Suprapubic skin (tissue), 4 donors: ENCODE data around the gene IVL. TPM values are rescaled to one million over a fixed set of nuclear protein-coding genes. Genes with fewer than 3 reads are reported as not detected.

Source experiments
- DNase-seq, 2 donors: peaks; one replicate each; pipeline ENCODE4 v3.0.0-alpha.2; 2019; ENCODE audit warnings: low spot score in 2 of 2
- H3K27ac ChIP-seq: fragments of 200-600 bp; sonication (generic); one replicate; pipeline ENCODE4 v1.5.1; 2019
- H3K27me3 ChIP-seq: fragments of 200-600 bp; sonication (generic); one replicate; pipeline ENCODE4 v1.5.1; 2019
- H3K36me3 ChIP-seq: fragments of 200-600 bp; sonication (generic); one replicate; pipeline ENCODE4 v1.5.1; 2019
- H3K4me1 ChIP-seq: fragments of 200-600 bp; sonication (generic); one replicate; pipeline ENCODE4 v1.5.1; 2019
- H3K4me3 ChIP-seq: fragments of 200-600 bp; sonication (generic); one replicate; pipeline ENCODE4 v1.5.1; 2019; ENCODE audit warnings: mild to moderate bottlenecking
- H3K9me3 ChIP-seq: fragments of 200-600 bp; sonication (generic); one replicate; pipeline ENCODE4 v1.5.1; 2019
- EP300 ChIP-seq: sonication (generic); formaldehyde crosslinking; IDR thresholded peaks from one replicate; pipeline ENCODE4 v1.6.1; 2017; ENCODE audit warnings: antibody characterized with exemption
- POLR2A ChIP-seq, 2 donors: fragments of 450-650 bp; IDR thresholded peaks; one replicate each; pipeline ENCODE4 v1.6.1; 2017; ENCODE audit warnings: antibody characterized with exemption in 2 of 2, mild to moderate bottlenecking in 2 of 2, moderate library complexity in 2 of 2
- POLR2AphosphoS5 ChIP-seq, 3 donors: sonication (generic); formaldehyde crosslinking; IDR thresholded peaks; one replicate each; pipeline ENCODE4 v1.6.1; 2017; ENCODE audit warnings: antibody characterized with exemption in 3 of 3
- WGBS: methylation state at CpG from one replicate; pipeline ENCODE4 v1.1.5; 2018; 5-methylcytosine and 5-hydroxymethylcytosine counted together
- total RNA-seq, 4 donors: library from RNA; depleted of rRNA; stranded (reverse); fragments of >200 nt; gene quantifications; one replicate each; pipeline ENCODE4 v1.1.0, GENCODE V29; 2016
- TF ChIP-seq, protein P1 (sequence below), 2 donors: fragments of 200-600 bp in 1 of 2; fragments of 450-650 bp in 1 of 2; sonication (generic) in 1 of 2; IDR thresholded peaks; one replicate each; pipeline ENCODE4 v1.5.1; 2016 to 2019; ENCODE audit warnings: antibody characterized with exemption in 2 of 2, mild to moderate bottlenecking in 1 of 2, moderate library complexity in 1 of 2

IVL gene
- total RNA-seq, result 100 to 1,000 TPM in 3 of 4 donors, 10 to 100 TPM in 1; 50.2 to 213 (median 138) TPM

GRCh38 chr1:152907686-152908601 lies at the start of gene IVL:
TSS of gene IVL (plus strand) at chr1:152908546. CDS start at chr1:152909798, 1,252 bp downstream.
- 53% methylated on average over 3 of the region's 4 CpGs for WGBS
- Histone ChIP-seq H3K27ac (peak within 1 kb of the TSS; percentile 70), H3K4me1 (peaks cover 35% of the 10 kb centered on the region), H3K9me3 (no peaks in the 10 kb centered on the region), H3K36me3 (no peaks in the 10 kb centered on the region), H3K4me3 (peak within 1 kb of the TSS; percentile 3), H3K27me3 (peaks cover 7% of the 10 kb centered on the region)
- TF ChIP-seq EP300 (no peak), POLR2A (IDR thresholded peaks at IDR 0.05) (no peak), POLR2AphosphoS5 (IDR thresholded peaks at IDR 0.05) (no peak)
- TF ChIP-seq, protein P1, sequence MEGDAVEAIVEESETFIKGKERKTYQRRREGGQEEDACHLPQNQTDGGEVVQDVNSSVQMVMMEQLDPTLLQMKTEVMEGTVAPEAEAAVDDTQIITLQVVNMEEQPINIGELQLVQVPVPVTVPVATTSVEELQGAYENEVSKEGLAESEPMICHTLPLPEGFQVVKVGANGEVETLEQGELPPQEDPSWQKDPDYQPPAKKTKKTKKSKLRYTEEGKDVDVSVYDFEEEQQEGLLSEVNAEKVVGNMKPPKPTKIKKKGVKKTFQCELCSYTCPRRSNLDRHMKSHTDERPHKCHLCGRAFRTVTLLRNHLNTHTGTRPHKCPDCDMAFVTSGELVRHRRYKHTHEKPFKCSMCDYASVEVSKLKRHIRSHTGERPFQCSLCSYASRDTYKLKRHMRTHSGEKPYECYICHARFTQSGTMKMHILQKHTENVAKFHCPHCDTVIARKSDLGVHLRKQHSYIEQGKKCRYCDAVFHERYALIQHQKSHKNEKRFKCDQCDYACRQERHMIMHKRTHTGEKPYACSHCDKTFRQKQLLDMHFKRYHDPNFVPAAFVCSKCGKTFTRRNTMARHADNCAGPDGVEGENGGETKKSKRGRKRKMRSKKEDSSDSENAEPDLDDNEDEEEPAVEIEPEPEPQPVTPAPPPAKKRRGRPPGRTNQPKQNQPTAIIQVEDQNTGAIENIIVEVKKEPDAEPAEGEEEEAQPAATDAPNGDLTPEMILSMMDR (IDR thresholded peaks at IDR 0.05), result no peak
- no peak for DNase-seq

GRCh38 chr1:152859696-152860095 lies 48.6 kb upstream of the IVL start, which contains the start of gene LCE7A:
TSS of gene LCE7A (plus strand) at chr1:152859996. CDS start at chr1:152860698, 702 bp downstream.
- H3K9me3 ChIP-seq, result no peaks in the 10 kb centered on the region
- DNase-seq, result no peak
- H3K4me3 ChIP-seq, result no peak within 1 kb of the TSS
- no peak within 1 kb of the TSS for H3K27ac ChIP-seq
- H3K36me3 ChIP-seq, result no peaks in the 10 kb centered on the region
- peaks cover 6% of the 10 kb centered on the region for H3K4me1 ChIP-seq
- WGBS, result 98% methylated on average over 3 of the region's 3 CpGs
- TF ChIP-seq, protein P1 (IDR thresholded peaks at IDR 0.05), result no peak
- TF ChIP-seq POLR2A (IDR thresholded peaks at IDR 0.05) (no peak), POLR2AphosphoS5 (IDR thresholded peaks at IDR 0.05) (no peak), EP300 (no peak)
- no peaks in the 10 kb centered on the region for H3K27me3 ChIP-seq

- Histone ChIP-seq H3K9me3 (no peaks in the 10 kb centered on the region), H3K27me3 (no peaks in the 10 kb centered on the region), H3K4me3 (no peak overlapping the region), H3K27ac (no peak overlapping the region), H3K36me3 (no peaks in the 10 kb centered on the region), H3K4me1 (peaks cover 6% of the 10 kb centered on the region)
- no peak for TF ChIP-seq POLR2AphosphoS5 (IDR thresholded peaks at IDR 0.05)
- TF ChIP-seq EP300, result no peak
- no peak for TF ChIP-seq POLR2A (IDR thresholded peaks at IDR 0.05)
- TF ChIP-seq, protein P1 (IDR thresholded peaks at IDR 0.05), result no peak
- DNase-seq, result no peak
- 80% methylated on average over 3 of the region's 3 CpGs for WGBS
Measured at GRCh38 chr1:152860129-152860528, 48.2 kb upstream of the IVL start.

DNA sequence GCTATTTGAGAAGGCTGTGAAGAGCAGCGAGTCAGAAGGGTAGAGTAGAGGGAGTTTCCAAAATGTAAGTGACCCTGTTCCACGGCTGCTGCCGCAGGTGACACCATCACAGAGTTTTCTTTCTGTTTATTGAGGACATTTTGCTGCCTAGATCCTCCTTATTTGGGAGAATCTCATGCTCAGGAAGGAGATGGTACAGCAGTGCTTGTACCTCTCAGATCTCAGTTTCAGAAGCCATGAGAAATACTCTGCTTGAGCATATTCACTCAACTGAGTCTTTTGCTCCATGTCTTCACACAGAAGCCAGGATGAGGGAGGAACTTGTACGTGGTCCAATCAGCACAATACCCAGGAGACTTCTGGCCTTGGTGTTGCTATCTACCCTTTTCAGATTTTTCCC lies 47.0 kb upstream of the IVL start:
- Histone ChIP-seq H3K36me3 (no peaks in the 10 kb centered on the region), H3K4me3 (no peak overlapping the region), H3K4me1 (peaks cover 6% of the 10 kb centered on the region), H3K27me3 (no peaks in the 10 kb centered on the region), H3K9me3 (no peaks in the 10 kb centered on the region), H3K27ac (no peak overlapping the region)
- 89% methylated on average over 4 of the region's 4 CpGs for WGBS
- no peak for TF ChIP-seq EP300
- TF ChIP-seq POLR2AphosphoS5 (IDR thresholded peaks at IDR 0.05), result no peak
- TF ChIP-seq, protein P1 (IDR thresholded peaks at IDR 0.05), result no peak
- no peak for TF ChIP-seq POLR2A (IDR thresholded peaks at IDR 0.05)
- no peak for DNase-seq

- Histone ChIP-seq H3K4me3 (no peak overlapping the region), H3K9me3 (no peaks in the 10 kb centered on the region), H3K4me1 (no peaks in the 10 kb centered on the region), H3K27ac (no peak overlapping the region), H3K27me3 (no peaks in the 10 kb centered on the region), H3K36me3 (no peaks in the 10 kb centered on the region)
- TF ChIP-seq, protein P1 (IDR thresholded peaks at IDR 0.05), result no peak
- TF ChIP-seq POLR2AphosphoS5 (IDR thresholded peaks at IDR 0.05), result no peak
- no peak for TF ChIP-seq POLR2A (IDR thresholded peaks at IDR 0.05)
- TF ChIP-seq EP300, result no peak
- DNase-seq, result no peak
Measured at GRCh38 chr1:152864443-152864842, 43.9 kb upstream of the IVL start.
